A673 (cell line): ENCODE measurements around the gene PIAS4. TPM values are rescaled to one million over a fixed set of nuclear protein-coding genes. Genes with fewer than 3 reads are reported as not detected.

Experiments used
- BruUV-seq: library from RNA; stranded (reverse); fragments of 400-500 nt; replicated peaks from 2 replicates; lab custom pipeline; 2021; lab: Mats Ljungman, UMichigan
- CTCF ChIA-PET: fragments of 300-600 bp; sonication (Branson Sonifier 250); formaldehyde crosslinking; loops from one replicate; lab custom pipeline; 2022; ENCODE audit warnings: antibody characterized with exemption; lab: Charles Lee
- POLR2A ChIA-PET: fragments of 300-600 bp; sonication (Branson Sonifier 250); formaldehyde crosslinking; loops from one replicate; lab custom pipeline; 2022; ENCODE audit warnings: antibody characterized with exemption; ENCODE audit not compliant: low non-redundant PET; lab: Charles Lee
- DNase-seq: peaks from one replicate; pipeline ENCODE4 v3.0.0-alpha.2; 2015; ENCODE audit warnings: low spot score
- H3K27ac ChIP-seq: fragments of 200-600 bp; sonication (generic); 2 replicates; pipeline ENCODE4 v1.5.1; 2016; ENCODE audit warnings: mixed run types, low read depth, mild to moderate bottlenecking, mixed read lengths, antibody characterized with exemption, low read length; ENCODE audit not compliant: poor library complexity, severe bottlenecking
- H3K27me3 ChIP-seq: fragments of 200-600 bp; sonication (generic); replicated peaks from 2 replicates; pipeline ENCODE4 v1.6.1; 2017; ENCODE audit warnings: mixed run types, low read depth, mild to moderate bottlenecking, mixed read lengths, antibody characterized with exemption, low read length; ENCODE audit not compliant: insufficient read depth, poor library complexity
- H3K36me3 ChIP-seq: fragments of 200-600 bp; sonication (generic); 2 replicates; pipeline ENCODE4 v1.6.1; 2016; ENCODE audit warnings: mixed run types, mild to moderate bottlenecking, mixed read lengths, antibody characterized with exemption, low read length; ENCODE audit not compliant: insufficient read depth, poor library complexity, severe bottlenecking
- H3K4me1 ChIP-seq: fragments of 200-600 bp; sonication (generic); 2 replicates; pipeline ENCODE4 v1.6.1; 2017; ENCODE audit warnings: mixed run types, mild to moderate bottlenecking, mixed read lengths, antibody characterized with exemption, low read length; ENCODE audit not compliant: insufficient read depth, poor library complexity, severe bottlenecking
- H3K4me3 ChIP-seq: fragments of 200-600 bp; sonication (generic); 2 replicates; pipeline ENCODE4 v1.5.1; 2016; ENCODE audit warnings: low read depth, mixed run types, mild to moderate bottlenecking, mixed read lengths, low read length; ENCODE audit not compliant: poor library complexity, severe bottlenecking
- H3K9me3 ChIP-seq: fragments of 200-600 bp; sonication (generic); 2 replicates; pipeline ENCODE4 v1.6.1; 2016; ENCODE audit warnings: mixed run types, low read depth, mild to moderate bottlenecking, mixed read lengths, antibody characterized with exemption, low read length; ENCODE audit not compliant: poor library complexity, severe bottlenecking
- CTCF ChIP-seq: fragments of 300-800, 200-600 bp; sonication (generic); conservative IDR thresholded peaks from 2 replicates; pipeline ENCODE4 v1.5.1; 2017; ENCODE audit warnings: low read depth, mild to moderate bottlenecking, antibody characterized with exemption, low read length, moderate library complexity, mixed read lengths
- EZH2 ChIP-seq: fragments of 200-600 bp; sonication (generic); IDR thresholded peaks from 2 replicates; pipeline ENCODE4 v1.6.1; 2017; ENCODE audit warnings: borderline replicate concordance, low read depth, mild to moderate bottlenecking, mixed read lengths, antibody characterized with exemption, low read length; ENCODE audit not compliant: poor library complexity, severe bottlenecking
- intact Hi-C: fragments of 100-400 bp; cut with micrococcal nuclease; formaldehyde crosslinking; loops from one replicate; pipeline ENCODE4 v1.10.0; 2022; ENCODE audit not compliant: unreplicated experiment
- total RNA-seq: library from RNA; stranded (reverse); gene quantifications from 2 replicates; pipeline ENCODE4 v1.2.3, GENCODE V29; 2021

Gene PIAS4
- total RNA-seq, 1 experiment from 2014 or later: 59.1 TPM

- Histone ChIP-seq H3K4me1 (no peaks in the 10 kb centered on the region), H3K27ac (no peak overlapping the region), H3K27me3 (no peaks in the 10 kb centered on the region), H3K9me3 (no peaks in the 10 kb centered on the region), H3K36me3 (no peaks in the 10 kb centered on the region), H3K4me3 (no peak overlapping the region)
- intact Hi-C loops: no loop called here
- CTCF ChIA-PET: no interaction called here
- no peak for DNase-seq
- TF ChIP-seq EZH2 (no peak), CTCF (no peak)
- POLR2A ChIA-PET: no interaction called here
- BruUV-seq: no TSS peak
Measured at GRCh38 chr19:4083677-4084546, 76.4 kb downstream of the PIAS4 start.

- CTCF ChIA-PET: no interaction called here
- POLR2A ChIA-PET: no interaction called here
- H3K4me1 ChIP-seq: no peaks in the 10 kb centered on the region
- no peak for TF ChIP-seq EZH2
- TF ChIP-seq CTCF: no peak
- H3K9me3 ChIP-seq: no peaks in the 10 kb centered on the region
- DNase-seq: no peak
- H3K27ac ChIP-seq: no peak overlapping the region
- no peak overlapping the region for H3K4me3 ChIP-seq
- no TSS peak for BruUV-seq
- no peaks in the 10 kb centered on the region for H3K27me3 ChIP-seq
- H3K36me3 ChIP-seq: peaks cover 3% of the 10 kb centered on the region
- intact Hi-C loops: no loop called here
Measured at GRCh38 chr19:4084547-4084877, 77.0 kb downstream of the PIAS4 start.

- POLR2A ChIA-PET: no interaction called here
- no TSS peak for BruUV-seq
- Histone ChIP-seq H3K36me3 (peaks cover 3% of the 10 kb centered on the region), H3K9me3 (no peaks in the 10 kb centered on the region), H3K4me3 (no peak overlapping the region), H3K27ac (no peak overlapping the region), H3K27me3 (no peaks in the 10 kb centered on the region), H3K4me1 (no peaks in the 10 kb centered on the region)
- CTCF ChIA-PET: interaction anchor here (1.2 kb wide), 1 partner anchor 54 kb away, joined by 4 read pairs; no protein-coding TSS in a partner anchor
- TF ChIP-seq EZH2 (no peak), CTCF (no peak)
- intact Hi-C loops: no loop called here
- no peak for DNase-seq
Measured at GRCh38 chr19:4086411-4086867, 78.9 kb downstream of the PIAS4 start.
